ENCODE results near the gene PIK3R3.

PIK3R3 gene

DNA sequence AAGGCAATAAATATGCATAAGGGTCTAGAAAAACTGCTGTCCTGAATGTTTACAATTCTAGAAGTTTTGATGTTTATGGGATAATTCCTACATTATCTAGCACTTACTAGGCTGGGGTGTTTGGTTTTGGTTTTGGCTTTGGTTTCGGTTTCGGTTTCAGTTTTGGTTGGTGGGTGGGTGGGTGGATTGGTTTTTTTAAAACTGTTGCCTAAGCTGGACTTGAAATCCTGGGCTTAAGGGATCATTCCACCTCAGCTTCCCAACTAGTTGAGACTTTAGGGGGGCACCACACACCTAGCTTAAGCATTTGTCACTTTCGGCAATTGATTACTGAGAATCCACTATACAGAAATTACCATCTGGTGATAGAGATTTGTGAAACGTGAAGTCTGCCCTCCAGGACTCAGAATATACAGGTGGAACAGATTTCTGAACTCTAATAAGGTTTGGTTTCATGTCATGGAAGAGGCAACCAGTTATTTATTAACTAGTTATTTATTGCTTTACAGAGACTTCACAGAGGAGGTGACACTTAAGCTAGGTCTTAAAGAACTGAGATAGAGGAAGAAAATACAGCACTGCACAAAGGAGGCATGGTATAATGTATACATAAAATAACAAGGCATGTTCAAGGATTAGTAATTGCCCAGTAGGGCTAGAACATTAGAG, 69.6 kb downstream of the PIK3R3 start:
- Histone ChIP-seq H3K4me2 (ENCODE audit: insufficient read depth, low read length, poor library complexity, severe bottlenecking) (no peak overlapping the region), H4K8ac (ENCODE audit: low read depth, low read length) (no peak overlapping the region), H3K27me3 (ENCODE audit: control insufficient read depth in 3 of 3, insufficient read depth in 3 of 3, low read depth in 1 of 3, low read length in 3 of 3) (no peaks in the 10 kb centered on the region), H2AK5ac (ENCODE audit: low read depth, low read length) (no peak overlapping the region), H2BK15ac (ENCODE audit: low read length) (no peak overlapping the region), H3K79me1 (ENCODE audit: low read depth, low read length) (peaks cover 2% of the 10 kb centered on the region), H3K27ac (replicated peaks; ENCODE audit: low read length) (no peak overlapping the region), H3K9me3 (replicated peaks in 1 of 2; ENCODE audit: control insufficient read depth in 2 of 2, insufficient read depth in 1 of 2, low read depth in 1 of 2, low read length in 2 of 2) (peaks cover 0 to 9% of the 10 kb centered on the region in 2 donors), H2BK12ac (ENCODE audit: low read length) (no peak overlapping the region), H3K4ac (ENCODE audit: low read length) (no peak overlapping the region), H2BK120ac (ENCODE audit: low read depth, low read length) (no peak overlapping the region), H3K14ac (ENCODE audit: low read length) (no peak overlapping the region), H3K4me1 (ENCODE audit: control insufficient read depth in 2 of 2, insufficient read depth in 1 of 2, low read depth in 1 of 2, low read length in 2 of 2) (peaks cover 0 to 2% of the 10 kb centered on the region in 2 donors), H2BK5ac (ENCODE audit: low read length) (no peak overlapping the region), H4K91ac (ENCODE audit: low read depth, low read length, poor library complexity) (no peak overlapping the region), H3K4me3 (ENCODE audit: low read length in 2 of 2) (no peak overlapping the region), H2AFZ (ENCODE audit: low read length) (no peak overlapping the region), H3K36me3 (replicated peaks in 1 of 2; ENCODE audit: control insufficient read depth in 2 of 2, insufficient read depth in 2 of 2, low read length in 2 of 2) (peaks cover 36 to 98% of the 10 kb centered on the region in 2 donors), H3K18ac (ENCODE audit: low read length) (no peak overlapping the region), H3K23ac (ENCODE audit: low read depth, low read length, poor library complexity) (no peak overlapping the region), H3K9ac (ENCODE audit: low read depth, low read length, poor library complexity) (no peak overlapping the region)
- WGBS, 2 donors (ENCODE audit: extremely low coverage in 2 of 2, insufficient read length in 2 of 2, insufficient replicate concordance in 1 of 2), result no CpG with 5 or more reads among the region's 4 CpGs
- no peak for DNase-seq (ENCODE audit: low spot score)

DNA sequence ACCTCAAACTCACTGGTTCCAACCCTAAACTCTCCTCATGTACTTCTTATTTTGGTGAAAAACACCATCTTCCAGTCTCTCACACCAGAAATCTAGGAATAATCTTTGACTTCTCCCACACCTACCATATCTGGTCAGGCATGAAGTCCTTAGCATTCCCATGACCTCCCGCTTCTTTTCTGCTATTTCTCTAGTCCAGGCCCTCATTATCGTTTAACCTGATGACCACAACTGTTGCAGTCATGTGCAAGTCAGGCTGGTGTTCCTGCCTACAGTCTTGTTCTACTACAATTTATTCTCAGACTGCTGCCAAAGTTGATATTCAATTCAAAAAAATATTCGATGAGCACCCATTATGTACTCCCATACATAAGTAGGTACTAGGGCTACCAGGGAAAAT, 71.3 kb downstream of the PIK3R3 start:
- H3K36me3 ChIP-seq (replicated peaks in 1 of 2; ENCODE audit: control insufficient read depth in 2 of 2, insufficient read depth in 2 of 2, low read length in 2 of 2), result peaks cover 37 to 99% of the 10 kb centered on the region in 2 donors
- no CpG with 5 or more reads among the region's 3 CpGs for WGBS, 2 donors (ENCODE audit: extremely low coverage in 2 of 2, insufficient read length in 2 of 2, insufficient replicate concordance in 1 of 2)
- H4K8ac ChIP-seq (ENCODE audit: low read depth, low read length), result no peak overlapping the region
- no peak overlapping the region for H4K91ac ChIP-seq (ENCODE audit: low read depth, low read length, poor library complexity)
- no peak overlapping the region for H3K14ac ChIP-seq (ENCODE audit: low read length)
- no peak overlapping the region for H3K4me3 ChIP-seq (ENCODE audit: low read length in 2 of 2)
- H3K23ac ChIP-seq (ENCODE audit: low read depth, low read length, poor library complexity), result no peak overlapping the region
- H3K18ac ChIP-seq (ENCODE audit: low read length), result no peak overlapping the region
- H3K9me3 ChIP-seq (replicated peaks in 1 of 2; ENCODE audit: control insufficient read depth in 2 of 2, insufficient read depth in 1 of 2, low read depth in 1 of 2, low read length in 2 of 2), result peaks cover 0 to 9% of the 10 kb centered on the region in 2 donors
- no peak overlapping the region for H2BK12ac ChIP-seq (ENCODE audit: low read length)
- no peaks in the 10 kb centered on the region for H3K27me3 ChIP-seq (ENCODE audit: control insufficient read depth in 3 of 3, insufficient read depth in 3 of 3, low read depth in 1 of 3, low read length in 3 of 3)
- no peak overlapping the region for H3K4me2 ChIP-seq (ENCODE audit: insufficient read depth, low read length, poor library complexity, severe bottlenecking)
- H3K27ac ChIP-seq (replicated peaks; ENCODE audit: low read length), result no peak overlapping the region
- no peak overlapping the region for H3K9ac ChIP-seq (ENCODE audit: low read depth, low read length, poor library complexity)
- H3K79me1 ChIP-seq (ENCODE audit: low read depth, low read length), result peaks cover 2% of the 10 kb centered on the region
- no peak overlapping the region for H3K4ac ChIP-seq (ENCODE audit: low read length)
- H3K4me1 ChIP-seq (ENCODE audit: control insufficient read depth in 2 of 2, insufficient read depth in 1 of 2, low read depth in 1 of 2, low read length in 2 of 2), result peaks cover 0 to 2% of the 10 kb centered on the region in 2 donors
- DNase-seq (ENCODE audit: low spot score), result no peak
- no peak overlapping the region for H2BK120ac ChIP-seq (ENCODE audit: low read depth, low read length)
- H2BK15ac ChIP-seq (ENCODE audit: low read length), result no peak overlapping the region
- H2AK5ac ChIP-seq (ENCODE audit: low read depth, low read length), result no peak overlapping the region
- no peak overlapping the region for H2AFZ ChIP-seq (ENCODE audit: low read length)
- no peak overlapping the region for H2BK5ac ChIP-seq (ENCODE audit: low read length)

DNA sequence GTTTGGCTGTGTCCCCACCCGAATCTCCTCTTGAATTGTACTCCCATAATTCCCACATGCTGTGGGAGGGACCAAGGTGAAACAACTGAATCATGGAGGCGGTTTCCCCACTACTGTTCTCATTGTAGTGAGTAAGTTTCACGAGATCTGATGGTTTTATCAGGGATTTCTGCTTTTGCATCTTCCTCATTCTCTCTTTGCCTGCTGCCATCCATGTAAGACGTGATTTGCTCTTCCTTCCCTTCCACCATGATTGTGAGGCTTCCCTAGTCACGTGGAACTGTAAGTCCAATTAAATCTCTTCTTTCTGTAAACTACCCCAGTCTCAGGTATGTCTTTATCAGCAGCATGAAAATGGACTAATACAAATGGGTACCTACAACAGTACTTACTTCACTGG, 73.5 kb downstream of the PIK3R3 start:
- WGBS, 2 donors (ENCODE audit: extremely low coverage in 2 of 2, insufficient read length in 2 of 2, insufficient replicate concordance in 1 of 2), result no CpG with 5 or more reads among the region's 5 CpGs

DNA sequence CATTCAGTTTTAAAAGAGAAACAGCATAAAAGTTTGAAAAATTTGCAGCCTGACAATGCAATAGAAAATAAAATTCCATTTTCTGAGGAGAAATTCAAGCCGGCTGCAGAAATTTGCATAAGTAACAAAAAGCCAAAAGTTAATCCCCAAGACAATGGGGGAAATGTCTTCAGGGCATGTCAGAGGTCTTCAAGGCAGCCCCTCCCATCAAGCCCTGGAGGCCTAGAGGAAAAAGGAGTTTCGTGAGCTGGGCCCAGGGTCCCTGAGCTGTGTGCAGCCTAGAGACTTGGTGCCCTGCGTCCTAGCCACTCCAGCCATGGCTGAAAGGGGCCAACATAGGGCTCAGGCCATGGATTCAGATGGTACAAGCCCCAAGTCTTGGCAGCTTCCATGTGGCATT, 74.6 kb downstream of the PIK3R3 start:
- peaks cover 0 to 9% of the 10 kb centered on the region in 2 donors for H3K9me3 ChIP-seq (replicated peaks in 1 of 2; ENCODE audit: control insufficient read depth in 2 of 2, insufficient read depth in 1 of 2, low read depth in 1 of 2, low read length in 2 of 2)
- H3K14ac ChIP-seq (ENCODE audit: low read length), result no peak overlapping the region
- peaks cover 2% of the 10 kb centered on the region for H3K79me1 ChIP-seq (ENCODE audit: low read depth, low read length)
- no peak overlapping the region for H3K23ac ChIP-seq (ENCODE audit: low read depth, low read length, poor library complexity)
- no peak overlapping the region for H3K4me3 ChIP-seq (ENCODE audit: low read length in 2 of 2)
- H3K4me1 ChIP-seq (ENCODE audit: control insufficient read depth in 2 of 2, insufficient read depth in 1 of 2, low read depth in 1 of 2, low read length in 2 of 2), result peaks cover 0 to 2% of the 10 kb centered on the region in 2 donors
- H4K91ac ChIP-seq (ENCODE audit: low read depth, low read length, poor library complexity), result no peak overlapping the region
- no peak overlapping the region for H4K8ac ChIP-seq (ENCODE audit: low read depth, low read length)
- no peak overlapping the region for H2AFZ ChIP-seq (ENCODE audit: low read length)
- H3K27me3 ChIP-seq (ENCODE audit: control insufficient read depth in 3 of 3, insufficient read depth in 3 of 3, low read depth in 1 of 3, low read length in 3 of 3), result no peaks in the 10 kb centered on the region
- no peak overlapping the region for H3K4ac ChIP-seq (ENCODE audit: low read length)
- H3K18ac ChIP-seq (ENCODE audit: low read length), result no peak overlapping the region
- H3K36me3 ChIP-seq (replicated peaks in 1 of 2; ENCODE audit: control insufficient read depth in 2 of 2, insufficient read depth in 2 of 2, low read length in 2 of 2), result peaks cover 48 to 96% of the 10 kb centered on the region in 2 donors
- no peak overlapping the region for H2BK12ac ChIP-seq (ENCODE audit: low read length)
- no peak overlapping the region for H2BK120ac ChIP-seq (ENCODE audit: low read depth, low read length)
- DNase-seq (ENCODE audit: low spot score), result no peak
- no CpG with 5 or more reads among the region's 3 CpGs for WGBS, 2 donors (ENCODE audit: extremely low coverage in 2 of 2, insufficient read length in 2 of 2, insufficient replicate concordance in 1 of 2)
- no peak overlapping the region for H2BK15ac ChIP-seq (ENCODE audit: low read length)
- H2AK5ac ChIP-seq (ENCODE audit: low read depth, low read length), result no peak overlapping the region
- H3K27ac ChIP-seq (replicated peaks; ENCODE audit: low read length), result no peak overlapping the region
- no peak overlapping the region for H3K9ac ChIP-seq (ENCODE audit: low read depth, low read length, poor library complexity)
- no peak overlapping the region for H3K4me2 ChIP-seq (ENCODE audit: insufficient read depth, low read length, poor library complexity, severe bottlenecking)
- no peak overlapping the region for H2BK5ac ChIP-seq (ENCODE audit: low read length)

More for the DNA sequence above, 73.5 kb downstream of the PIK3R3 start:
- peaks cover 2% of the 10 kb centered on the region for H3K79me1 ChIP-seq (ENCODE audit: low read depth, low read length)
- H2AK5ac ChIP-seq (ENCODE audit: low read depth, low read length), result no peak overlapping the region
- no peak overlapping the region for H3K9ac ChIP-seq (ENCODE audit: low read depth, low read length, poor library complexity)
- H2BK5ac ChIP-seq (ENCODE audit: low read length), result no peak overlapping the region
- H3K18ac ChIP-seq (ENCODE audit: low read length), result no peak overlapping the region
- H4K8ac ChIP-seq (ENCODE audit: low read depth, low read length), result no peak overlapping the region
- no peak overlapping the region for H4K91ac ChIP-seq (ENCODE audit: low read depth, low read length, poor library complexity)
- DNase-seq (ENCODE audit: low spot score), result no peak
- no peak overlapping the region for H3K27ac ChIP-seq (replicated peaks; ENCODE audit: low read length)
- no peak overlapping the region for H3K23ac ChIP-seq (ENCODE audit: low read depth, low read length, poor library complexity)
- no peak overlapping the region for H3K4me3 ChIP-seq (ENCODE audit: low read length in 2 of 2)
- no peak overlapping the region for H2BK120ac ChIP-seq (ENCODE audit: low read depth, low read length)
- H3K4me2 ChIP-seq (ENCODE audit: insufficient read depth, low read length, poor library complexity, severe bottlenecking), result peak overlapping the region; percentile 2
- H2AFZ ChIP-seq (ENCODE audit: low read length), result no peak overlapping the region
- peaks cover 44 to 96% of the 10 kb centered on the region in 2 donors for H3K36me3 ChIP-seq (replicated peaks in 1 of 2; ENCODE audit: control insufficient read depth in 2 of 2, insufficient read depth in 2 of 2, low read length in 2 of 2)
- no peak overlapping the region for H2BK15ac ChIP-seq (ENCODE audit: low read length)
- H3K9me3 ChIP-seq (replicated peaks in 1 of 2; ENCODE audit: control insufficient read depth in 2 of 2, insufficient read depth in 1 of 2, low read depth in 1 of 2, low read length in 2 of 2), result peaks cover 0 to 9% of the 10 kb centered on the region in 2 donors
- H3K4me1 ChIP-seq (ENCODE audit: control insufficient read depth in 2 of 2, insufficient read depth in 1 of 2, low read depth in 1 of 2, low read length in 2 of 2), result peaks cover 0 to 2% of the 10 kb centered on the region in 2 donors
- H3K27me3 ChIP-seq (ENCODE audit: control insufficient read depth in 3 of 3, insufficient read depth in 3 of 3, low read depth in 1 of 3, low read length in 3 of 3), result no peaks in the 10 kb centered on the region
- H3K14ac ChIP-seq (ENCODE audit: low read length), result no peak overlapping the region
- H3K4ac ChIP-seq (ENCODE audit: low read length), result no peak overlapping the region
- H2BK12ac ChIP-seq (ENCODE audit: low read length), result no peak overlapping the region
